Parathyroid adenoma (tissue), 2 donors: ENCODE results near the gene CD109.

Experiments
- H2AFZ ChIP-seq: fragments of 300-600 bp; sonication (generic); one replicate; pipeline ENCODE4 v1.7.0; 2017; ENCODE audit warnings: antibody characterized with exemption, mild to moderate bottlenecking
- H3K27ac ChIP-seq: fragments of 300-600 bp; sonication (generic); one replicate; pipeline ENCODE4 v1.7.0; 2017
- H3K27me3 ChIP-seq: fragments of 300-600 bp; sonication (generic); one replicate; pipeline ENCODE4 v1.7.0; 2017; ENCODE audit warnings: low read length; ENCODE audit not compliant: control insufficient read depth, insufficient read depth
- H3K36me3 ChIP-seq: fragments of 300-600 bp; sonication (generic); one replicate; pipeline ENCODE4 v1.7.0; 2017; ENCODE audit warnings: low read length; ENCODE audit not compliant: control insufficient read depth, insufficient read depth
- H3K4me1 ChIP-seq: fragments of 300-600 bp; sonication (generic); one replicate; pipeline ENCODE4 v1.7.0; 2017; ENCODE audit warnings: control low read depth
- H3K4me2 ChIP-seq: fragments of 300-600 bp; sonication (generic); one replicate; pipeline ENCODE4 v1.7.0; 2017; ENCODE audit warnings: low read length
- H3K4me3 ChIP-seq: fragments of 300-600 bp; sonication (generic); one replicate; pipeline ENCODE4 v1.7.0; 2017; ENCODE audit warnings: low read depth, low read length
- H3K79me2 ChIP-seq: fragments of 300-600 bp; sonication (generic); one replicate; pipeline ENCODE4 v1.7.0; 2017; ENCODE audit warnings: control low read depth
- H3K9ac ChIP-seq: fragments of 300-600 bp; sonication (generic); one replicate; pipeline ENCODE4 v1.7.0; 2017; ENCODE audit warnings: mild to moderate bottlenecking
- H3K9me3 ChIP-seq: fragments of 300-600 bp; sonication (generic); one replicate; pipeline ENCODE4 v1.7.0; 2017; ENCODE audit warnings: low read length; ENCODE audit not compliant: control insufficient read depth
- CTCF ChIP-seq: fragments of 300-600 bp; sonication (generic); IDR thresholded peaks from one replicate; pipeline ENCODE4 v1.7.0; 2017; ENCODE audit warnings: antibody characterized with exemption, mild to moderate bottlenecking
- donor health status: primary hyperparathyroidism.

The CD109 gene

GRCh38 chr6:73704260-73704659, 8.3 kb downstream of the CD109 start:
- TF ChIP-seq CTCF, result no peak
- H2AFZ ChIP-seq, result no peak overlapping the region
- H3K79me2 ChIP-seq, result peaks cover 27% of the 10 kb centered on the region
- H3K4me2 ChIP-seq, result peak overlapping the region; percentile 3
- H3K27ac ChIP-seq, result peak overlapping the region; percentile 79
- H3K9me3 ChIP-seq, result no peaks in the 10 kb centered on the region
- H3K9ac ChIP-seq, result no peak overlapping the region
- H3K36me3 ChIP-seq, result peaks cover 5% of the 10 kb centered on the region
- peaks cover 20% of the 10 kb centered on the region for H3K4me1 ChIP-seq
- no peaks in the 10 kb centered on the region for H3K27me3 ChIP-seq
- H3K4me3 ChIP-seq, result peak overlapping the region; percentile 28

GRCh38 chr6:73704798-73705197, 8.8 kb downstream of the CD109 start:
- H3K27ac ChIP-seq, result no peak overlapping the region

GRCh38 chr6:73706971-73707370, 11.0 kb downstream of the CD109 start:
- H2AFZ ChIP-seq, result no peak overlapping the region

More at GRCh38 chr6:73704798-73705197, 8.8 kb downstream of the CD109 start:
- Histone ChIP-seq H3K27me3 (no peaks in the 10 kb centered on the region), H3K4me1 (peaks cover 19% of the 10 kb centered on the region), H3K9ac (no peak overlapping the region), H3K4me2 (peak overlapping the region; percentile 3), H3K9me3 (no peaks in the 10 kb centered on the region), H3K36me3 (peaks cover 5% of the 10 kb centered on the region), H3K79me2 (peaks cover 22% of the 10 kb centered on the region), H2AFZ (no peak overlapping the region), H3K4me3 (peak overlapping the region; percentile 28)
- no peak for TF ChIP-seq CTCF

GRCh38 chr6:73710470-73710869, 14.5 kb downstream of the CD109 start:
- TF ChIP-seq CTCF, result no peak
- Histone ChIP-seq H2AFZ (no peak overlapping the region), H3K9ac (no peak overlapping the region), H3K79me2 (peaks cover 28% of the 10 kb centered on the region), H3K9me3 (no peaks in the 10 kb centered on the region), H3K4me1 (peaks cover 29% of the 10 kb centered on the region), H3K27ac (peak overlapping the region; percentile 11), H3K27me3 (no peaks in the 10 kb centered on the region), H3K4me3 (no peak overlapping the region), H3K36me3 (peaks cover 3% of the 10 kb centered on the region), H3K4me2 (peak overlapping the region; percentile 42)

More at GRCh38 chr6:73706971-73707370, 11.0 kb downstream of the CD109 start:
- Histone ChIP-seq H3K27me3 (no peaks in the 10 kb centered on the region), H3K4me2 (peak overlapping the region; percentile 30), H3K4me1 (peaks cover 18% of the 10 kb centered on the region), H3K36me3 (peaks cover 5% of the 10 kb centered on the region), H3K79me2 (peaks cover 25% of the 10 kb centered on the region), H3K9me3 (no peaks in the 10 kb centered on the region), H3K27ac (no peak overlapping the region), H3K4me3 (no peak overlapping the region), H3K9ac (no peak overlapping the region)
- no peak for TF ChIP-seq CTCF

- H3K27ac ChIP-seq, result peak overlapping the region; percentile 11
- H3K4me3 ChIP-seq, result no peak overlapping the region
- no peak overlapping the region for H3K9ac ChIP-seq
- H3K36me3 ChIP-seq, result peaks cover 3% of the 10 kb centered on the region
- peaks cover 31% of the 10 kb centered on the region for H3K4me1 ChIP-seq
- peak overlapping the region; percentile 9 for H3K4me2 ChIP-seq
- no peak for TF ChIP-seq CTCF
- peaks cover 25% of the 10 kb centered on the region for H3K79me2 ChIP-seq
- H2AFZ ChIP-seq, result no peak overlapping the region
- no peaks in the 10 kb centered on the region for H3K27me3 ChIP-seq
- no peaks in the 10 kb centered on the region for H3K9me3 ChIP-seq
Observed at GRCh38 chr6:73710948-73711347, 14.9 kb downstream of the CD109 start.
